OCI-LY3 (cell line): ENCODE measurements around the gene ARHGAP9.
"Not testable (repeated sequence)": the region's sequence is repeated elsewhere in the genome, so short reads cannot be mapped to it uniquely, and the experiment has no call there.

ENCODE experiments used
- H2AFZ ChIP-seq: fragments of 200-600, 300-600 bp; shearing (Covaris generic); 2 replicates; pipeline ENCODE4 v1.6.0; 2014; ENCODE audit warnings: antibody characterized with exemption, low read depth, low read length
- H3K27ac ChIP-seq: fragments of 200-600, 300-600 bp; sonication (generic); 2 replicates; pipeline ENCODE4 v1.5.1; 2014; ENCODE audit warnings: mild to moderate bottlenecking, low read length, moderate library complexity, mixed read lengths
- H3K27me3 ChIP-seq: fragments of 200-600, 300-600 bp; sonication (generic); 2 replicates; pipeline ENCODE4 v1.6.1; 2014; ENCODE audit warnings: low read depth, low read length, mixed read lengths
- H3K36me3 ChIP-seq: fragments of 200-600, 300-600 bp; sonication (generic); replicated peaks from 2 replicates; pipeline ENCODE3; 2014; ENCODE audit warnings: low read depth, low read length, mixed read lengths
- H3K4me1 ChIP-seq: fragments of 300-600, 200-600 bp; sonication (generic); 2 replicates; pipeline ENCODE4 v1.6.1; 2014; ENCODE audit warnings: low read length, mixed read lengths
- H3K4me2 ChIP-seq: fragments of 200-600, 300-600 bp; sonication (generic); 2 replicates; pipeline ENCODE4 v1.6.1; 2014; ENCODE audit warnings: low read length, mixed read lengths
- H3K4me3 ChIP-seq: fragments of 300-600, 200-600 bp; sonication (generic); 2 replicates; pipeline ENCODE4 v1.5.1; 2014; ENCODE audit warnings: antibody characterized with exemption, mild to moderate bottlenecking, low read length, moderate library complexity
- H3K79me2 ChIP-seq: fragments of 300-600, 200-600 bp; shearing (Covaris generic); 2 replicates; pipeline ENCODE4 v1.6.1; 2014; ENCODE audit warnings: mild to moderate bottlenecking, low read length, mixed read lengths
- H3K9ac ChIP-seq: fragments of 300-600, 200-600 bp; shearing (Covaris generic); 2 replicates; pipeline ENCODE4 v1.6.0; 2014; ENCODE audit warnings: mild to moderate bottlenecking, low read length, moderate library complexity
- H3K9me3 ChIP-seq: fragments of 200-600, 300-600 bp; shearing (Covaris generic); 2 replicates; pipeline ENCODE4 v1.6.1; 2014; ENCODE audit warnings: low read length, mixed read lengths; ENCODE audit not compliant: insufficient read depth
- H4K20me1 ChIP-seq: fragments of 200-600, 300-600 bp; sonication (generic); 2 replicates; pipeline ENCODE4 v1.6.1; 2016; ENCODE audit warnings: low read length, mixed read lengths; ENCODE audit not compliant: insufficient read depth
- EZH2phosphoT487 ChIP-seq: fragments of 200-600 bp; shearing (Covaris generic); IDR thresholded peaks from 2 replicates; pipeline ENCODE4 v1.6.1; 2018; ENCODE audit warnings: antibody characterized with exemption, mixed run types, low read depth
- TF ChIP-seq, protein P1 (sequence below): fragments of 200-600, 300-600 bp; sonication (generic); IDR thresholded peaks from 2 replicates; pipeline ENCODE4 v1.5.1; 2014; ENCODE audit warnings: antibody characterized with exemption, low read length, low read depth

Gene ARHGAP9

GRCh38 chr12:57518176-57518919 lies 38.7 kb upstream of the ARHGAP9 start:
- H3K27me3 ChIP-seq: no peaks in the 10 kb centered on the region
- H3K4me3 ChIP-seq: no peak overlapping the region
- TF ChIP-seq, protein P1, sequence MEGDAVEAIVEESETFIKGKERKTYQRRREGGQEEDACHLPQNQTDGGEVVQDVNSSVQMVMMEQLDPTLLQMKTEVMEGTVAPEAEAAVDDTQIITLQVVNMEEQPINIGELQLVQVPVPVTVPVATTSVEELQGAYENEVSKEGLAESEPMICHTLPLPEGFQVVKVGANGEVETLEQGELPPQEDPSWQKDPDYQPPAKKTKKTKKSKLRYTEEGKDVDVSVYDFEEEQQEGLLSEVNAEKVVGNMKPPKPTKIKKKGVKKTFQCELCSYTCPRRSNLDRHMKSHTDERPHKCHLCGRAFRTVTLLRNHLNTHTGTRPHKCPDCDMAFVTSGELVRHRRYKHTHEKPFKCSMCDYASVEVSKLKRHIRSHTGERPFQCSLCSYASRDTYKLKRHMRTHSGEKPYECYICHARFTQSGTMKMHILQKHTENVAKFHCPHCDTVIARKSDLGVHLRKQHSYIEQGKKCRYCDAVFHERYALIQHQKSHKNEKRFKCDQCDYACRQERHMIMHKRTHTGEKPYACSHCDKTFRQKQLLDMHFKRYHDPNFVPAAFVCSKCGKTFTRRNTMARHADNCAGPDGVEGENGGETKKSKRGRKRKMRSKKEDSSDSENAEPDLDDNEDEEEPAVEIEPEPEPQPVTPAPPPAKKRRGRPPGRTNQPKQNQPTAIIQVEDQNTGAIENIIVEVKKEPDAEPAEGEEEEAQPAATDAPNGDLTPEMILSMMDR: no peak
- TF ChIP-seq EZH2phosphoT487: no peak
- H3K4me2 ChIP-seq: no peak overlapping the region
- no peaks in the 10 kb centered on the region for H3K9me3 ChIP-seq
- no peak overlapping the region for H3K9ac ChIP-seq
- peaks cover 28% of the 10 kb centered on the region for H3K79me2 ChIP-seq
- peaks cover 26% of the 10 kb centered on the region for H4K20me1 ChIP-seq
- peaks cover 51% of the 10 kb centered on the region for H3K36me3 ChIP-seq
- H3K4me1 ChIP-seq: peaks cover 27% of the 10 kb centered on the region
- H3K27ac ChIP-seq: no peak overlapping the region
- no peak overlapping the region for H2AFZ ChIP-seq

DNA sequence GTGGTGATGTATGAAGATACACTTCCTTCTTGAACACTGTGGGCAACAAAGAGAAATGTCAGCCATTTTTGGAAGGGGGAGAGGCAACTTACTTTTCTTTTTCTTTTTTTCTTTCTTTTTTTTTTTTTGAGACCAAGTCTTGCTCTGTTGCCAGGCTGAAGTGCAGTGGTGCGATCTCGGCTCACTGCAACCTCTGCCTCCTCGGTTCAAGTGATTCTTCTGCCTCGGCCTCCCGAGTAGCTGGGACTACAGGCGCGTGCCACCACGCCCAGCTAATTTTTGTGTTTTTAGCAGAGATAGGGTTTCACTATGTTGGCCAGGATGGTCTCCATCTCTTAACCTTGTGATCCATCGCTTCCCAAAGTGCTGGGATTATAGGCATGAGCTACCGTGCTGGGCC lies 38.1 kb upstream of the ARHGAP9 start:
- H3K9ac ChIP-seq, H3K4me3 ChIP-seq, H3K27ac ChIP-seq, H2AFZ ChIP-seq, H3K4me2 ChIP-seq, H3K9me3 ChIP-seq, H3K27me3 ChIP-seq: not testable (repeated sequence)
- Histone ChIP-seq H3K79me2 (peaks cover 25% of the 10 kb centered on the region), H3K4me1 (peaks cover 26% of the 10 kb centered on the region), H3K36me3 (peaks cover 55% of the 10 kb centered on the region), H4K20me1 (peaks cover 25% of the 10 kb centered on the region)

DNA sequence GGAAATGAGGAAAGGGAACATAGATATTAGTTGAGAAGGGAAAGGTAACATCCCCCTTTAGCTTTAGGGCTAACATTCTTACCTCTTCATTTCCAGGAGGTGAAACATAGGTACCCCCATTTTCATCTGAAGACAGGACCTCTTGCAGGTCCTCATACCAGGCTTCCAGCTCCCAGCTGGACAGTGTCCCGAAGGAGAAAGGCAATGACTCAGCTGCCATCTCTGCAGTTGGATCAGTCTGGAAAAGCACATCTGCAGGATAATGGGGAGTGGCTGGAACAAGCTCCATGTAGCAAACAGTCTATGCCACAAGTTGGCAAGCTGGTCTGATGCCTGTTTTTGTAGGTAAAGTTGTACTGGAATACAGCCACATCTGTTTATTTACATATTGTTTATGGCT lies 37.5 kb upstream of the ARHGAP9 start:
- no peak overlapping the region for H3K27ac ChIP-seq

GRCh38 chr12:57516617-57517153 lies 37.0 kb upstream of the ARHGAP9 start:
- Histone ChIP-seq H3K36me3 (peaks cover 64% of the 10 kb centered on the region), H3K4me2 (no peak overlapping the region), H4K20me1 (peaks cover 25% of the 10 kb centered on the region), H3K27me3 (no peaks in the 10 kb centered on the region), H3K4me1 (peaks cover 22% of the 10 kb centered on the region), H3K9ac (no peak overlapping the region), H3K9me3 (no peaks in the 10 kb centered on the region), H3K27ac (no peak overlapping the region), H3K4me3 (no peak overlapping the region), H2AFZ (no peak overlapping the region), H3K79me2 (peaks cover 25% of the 10 kb centered on the region)
- TF ChIP-seq, protein P1: no peak
- TF ChIP-seq EZH2phosphoT487: no peak

More for the DNA sequence above, 37.5 kb upstream of the ARHGAP9 start:
- H3K27me3 ChIP-seq: no peaks in the 10 kb centered on the region
- no peak overlapping the region for H3K4me2 ChIP-seq
- peaks cover 25% of the 10 kb centered on the region for H3K79me2 ChIP-seq
- no peak overlapping the region for H3K9ac ChIP-seq
- peaks cover 26% of the 10 kb centered on the region for H3K4me1 ChIP-seq
- peaks cover 25% of the 10 kb centered on the region for H4K20me1 ChIP-seq
- H3K4me3 ChIP-seq: no peak overlapping the region
- no peaks in the 10 kb centered on the region for H3K9me3 ChIP-seq
- H3K36me3 ChIP-seq: peaks cover 59% of the 10 kb centered on the region
- H2AFZ ChIP-seq: no peak overlapping the region
- TF ChIP-seq, protein P1: no peak
- TF ChIP-seq EZH2phosphoT487: no peak
